Fibroblast of skin of left biceps (primary cell): ENCODE results near the gene SLC22A1.
"Not testable (repeated sequence)": the region's sequence is repeated elsewhere in the genome, so short reads cannot be mapped to it uniquely, and the experiment has no call there.

Source experiments
- DNase-seq, 2 experiments: peaks; one replicate each; pipeline ENCODE4 v3.0.0-alpha.2; 2013; ENCODE audit warnings: low read depth in 2 of 2

Gene SLC22A1

GRCh38 chr6:160121981-160122380 lies 366 bp downstream of the SLC22A1 start:
- no peak for DNase-seq

- DNase-seq, result no peak
Observed at GRCh38 chr6:160122744-160123143, 1.1 kb downstream of the SLC22A1 start.

GRCh38 chr6:160124007-160124406 lies 2.4 kb downstream of the SLC22A1 start:
- DNase-seq, result no peak

GRCh38 chr6:160124605-160125004 lies 3.0 kb downstream of the SLC22A1 start:
- DNase-seq, result no peak

GRCh38 chr6:160125105-160125504 lies 3.5 kb downstream of the SLC22A1 start:
- not testable (repeated sequence) for DNase-seq

GRCh38 chr6:160127270-160128124 lies 5.9 kb downstream of the SLC22A1 start:
- DNase-seq, result no peak

GRCh38 chr6:160128125-160128683 lies 6.6 kb downstream of the SLC22A1 start:
- no peak for DNase-seq

- DNase-seq, result no peak
Observed at GRCh38 chr6:160128879-160129516, 7.4 kb downstream of the SLC22A1 start.

- no peak for DNase-seq
Observed at GRCh38 chr6:160129881-160130615, 8.4 kb downstream of the SLC22A1 start.

- DNase-seq, result no peak
Observed at GRCh38 chr6:160130729-160131484, 9.3 kb downstream of the SLC22A1 start.

- DNase-seq, result no peak
Observed at GRCh38 chr6:160131636-160132296, 10.2 kb downstream of the SLC22A1 start.

- DNase-seq, result no peak
Observed at GRCh38 chr6:160132297-160132637, 10.7 kb downstream of the SLC22A1 start.

- DNase-seq, result no peak
Observed at GRCh38 chr6:160132776-160133338, 11.2 kb downstream of the SLC22A1 start.

- no peak for DNase-seq
Observed at GRCh38 chr6:160133441-160134336, 12.1 kb downstream of the SLC22A1 start.

- DNase-seq, result not testable (repeated sequence)
Observed at GRCh38 chr6:160134337-160134751, 12.7 kb downstream of the SLC22A1 start.

GRCh38 chr6:160134779-160135547 lies 13.3 kb downstream of the SLC22A1 start:
- DNase-seq, result no peak

GRCh38 chr6:160135907-160136655 lies 14.5 kb downstream of the SLC22A1 start:
- no peak for DNase-seq
